Adrenal gland (tissue), 5 donors: ENCODE measurements around the gene PPP1R9B.

Experiments used
- CTCF ChIP-seq, 6 experiments: fragments of 450-650 bp in 4 of 6; fragments of 200-600 bp in 2 of 6; sonication (generic) in 1 of 6; IDR thresholded peaks; 1 replicate in 5 of 6; 2 replicates in 1 of 6; pipeline versions ENCODE4 v1.5.1 to v1.8.0; 2016 to 2021; ENCODE audit warnings: antibody characterized with exemption in 6 of 6, mild to moderate bottlenecking in 2 of 6, moderate library complexity in 1 of 6
- POLR2A ChIP-seq, 2 donors: fragments of 450-650 bp; IDR thresholded peaks; one replicate each; pipeline ENCODE4 v1.6.1; 2017; ENCODE audit warnings: antibody characterized with exemption in 2 of 2, mild to moderate bottlenecking in 2 of 2, moderate library complexity in 1 of 2
- donor health status: DM: no; HTN: no; CAD: no.

GRCh38 chr17:50103941-50104340 lies 46.5 kb downstream of the PPP1R9B start:
- TF ChIP-seq POLR2A (IDR thresholded peaks at IDR 0.05), result no peak
- no peak for TF ChIP-seq CTCF (IDR thresholded peaks at IDR 0.05)
